MCF 10A (cell line): Measurements from ENCODE around the gene PRKAR2B. TPM values are rescaled to one million over a fixed set of nuclear protein-coding genes. Genes with fewer than 3 reads are reported as not detected.
A peak's percentile ranks its signal among the peaks of the same experiment; 100 is the strongest.

Experiments
- BruUV-seq: library from RNA; stranded (reverse); fragments of 400-500 nt; replicated peaks from 2 replicates; lab custom pipeline; 2021; lab: Mats Ljungman, UMichigan
- CTCF ChIA-PET: fragments of 300-600 bp; sonication (Branson Sonifier 250); formaldehyde crosslinking; extraction: SDS; loops from one replicate; lab custom pipeline; 2021; ENCODE audit warnings: antibody characterized with exemption, inconsistent platforms; lab: Yijun Ruan, JAX
- POLR2A ChIA-PET: fragments of 300-600, 350-650 bp; sonication (Branson Sonifier 250); formaldehyde crosslinking; extraction: SDS; loops from one replicate; lab custom pipeline; 2020; ENCODE audit warnings: antibody characterized with exemption, inconsistent platforms; lab: Yijun Ruan, JAX
- DNase-seq: peaks from one replicate; pipeline ENCODE4 v3.0.0-alpha.2; 2018; ENCODE audit not compliant: unreplicated experiment
- H3K27ac Mint-ChIP-seq: one replicate; pipeline ENCODE4 v1.8.0; 2022; ENCODE audit warnings: mild to moderate bottlenecking, low read depth, mixed read lengths; ENCODE audit not compliant: unreplicated experiment
- H3K27me3 Mint-ChIP-seq: one replicate; pipeline ENCODE4 v1.8.0; 2022; ENCODE audit warnings: mixed read lengths; ENCODE audit not compliant: insufficient read depth, unreplicated experiment
- H3K36me3 Mint-ChIP-seq: one replicate; pipeline ENCODE4 v1.8.0; 2022; ENCODE audit warnings: mild to moderate bottlenecking, moderate library complexity, mixed read lengths; ENCODE audit not compliant: insufficient read depth, unreplicated experiment
- H3K4me1 Mint-ChIP-seq: one replicate; pipeline ENCODE4 v1.8.0; 2022; ENCODE audit warnings: mixed read lengths; ENCODE audit not compliant: insufficient read depth, unreplicated experiment
- H3K4me3 Mint-ChIP-seq: one replicate; pipeline ENCODE4 v1.8.0; 2022; ENCODE audit warnings: mild to moderate bottlenecking, moderate library complexity, mixed read lengths; ENCODE audit not compliant: unreplicated experiment
- H3K9me3 Mint-ChIP-seq: one replicate; pipeline ENCODE4 v1.8.0; 2022; ENCODE audit warnings: mixed read lengths; ENCODE audit not compliant: unreplicated experiment
- intact Hi-C: fragments of 100-400 bp; cut with micrococcal nuclease; formaldehyde crosslinking; loops from 2 replicates; pipeline ENCODE4 v1.14.1; 2022
- total RNA-seq: library from RNA; stranded (reverse); gene quantifications from 2 replicates; pipeline ENCODE4 v1.2.3, GENCODE V29; 2022
- TF ChIP-seq, protein P1 (sequence below): fragments of 200-600 bp; IDR thresholded peaks from one replicate; pipeline ENCODE4 v1.8.0; 2022; ENCODE audit warnings: antibody characterized with exemption, mild to moderate bottlenecking; ENCODE audit not compliant: unreplicated experiment

PRKAR2B gene
- total RNA-seq, 1 experiment from 2014 or later = not detected

DNA sequence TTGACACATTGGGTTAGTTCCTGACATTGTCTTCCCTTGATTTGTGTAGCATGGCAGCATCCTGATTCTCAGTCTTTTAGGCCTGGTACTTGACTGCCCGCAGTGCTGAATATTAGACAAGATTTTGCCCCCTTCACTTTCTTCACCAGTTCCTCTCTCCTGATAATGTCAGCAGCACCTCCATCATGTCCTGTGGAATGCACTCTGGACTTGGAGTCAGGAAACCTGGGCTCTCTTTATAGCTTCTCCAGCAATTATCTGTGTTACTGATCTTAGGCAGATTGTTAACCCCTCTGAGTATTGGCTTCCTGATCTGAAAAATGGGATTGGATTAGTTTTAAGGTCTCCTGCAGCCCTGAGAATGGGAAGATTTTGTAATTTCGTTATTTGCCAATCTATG, 143.3 kb downstream of the PRKAR2B start:
- TF ChIP-seq, protein P1, sequence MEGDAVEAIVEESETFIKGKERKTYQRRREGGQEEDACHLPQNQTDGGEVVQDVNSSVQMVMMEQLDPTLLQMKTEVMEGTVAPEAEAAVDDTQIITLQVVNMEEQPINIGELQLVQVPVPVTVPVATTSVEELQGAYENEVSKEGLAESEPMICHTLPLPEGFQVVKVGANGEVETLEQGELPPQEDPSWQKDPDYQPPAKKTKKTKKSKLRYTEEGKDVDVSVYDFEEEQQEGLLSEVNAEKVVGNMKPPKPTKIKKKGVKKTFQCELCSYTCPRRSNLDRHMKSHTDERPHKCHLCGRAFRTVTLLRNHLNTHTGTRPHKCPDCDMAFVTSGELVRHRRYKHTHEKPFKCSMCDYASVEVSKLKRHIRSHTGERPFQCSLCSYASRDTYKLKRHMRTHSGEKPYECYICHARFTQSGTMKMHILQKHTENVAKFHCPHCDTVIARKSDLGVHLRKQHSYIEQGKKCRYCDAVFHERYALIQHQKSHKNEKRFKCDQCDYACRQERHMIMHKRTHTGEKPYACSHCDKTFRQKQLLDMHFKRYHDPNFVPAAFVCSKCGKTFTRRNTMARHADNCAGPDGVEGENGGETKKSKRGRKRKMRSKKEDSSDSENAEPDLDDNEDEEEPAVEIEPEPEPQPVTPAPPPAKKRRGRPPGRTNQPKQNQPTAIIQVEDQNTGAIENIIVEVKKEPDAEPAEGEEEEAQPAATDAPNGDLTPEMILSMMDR = no peak
- H3K4me3 Mint-ChIP-seq = no peak overlapping the region
- CTCF ChIA-PET = no interaction called here
- POLR2A ChIA-PET = interaction anchor here (3.2 to 5.5 kb wide), 2 partner anchors 11 to 19 kb away, joined by 8 to 34 read pairs; partner anchors contain the start of gene HBP1
- H3K36me3 Mint-ChIP-seq = peaks cover 92% of the 10 kb centered on the region
- H3K4me1 Mint-ChIP-seq = peaks cover 13% of the 10 kb centered on the region
- no peak overlapping the region for H3K27ac Mint-ChIP-seq
- intact Hi-C loops = no loop called here
- H3K9me3 Mint-ChIP-seq = no peaks in the 10 kb centered on the region
- BruUV-seq = no TSS peak
- no peaks in the 10 kb centered on the region for H3K27me3 Mint-ChIP-seq
- no peak for DNase-seq

DNA sequence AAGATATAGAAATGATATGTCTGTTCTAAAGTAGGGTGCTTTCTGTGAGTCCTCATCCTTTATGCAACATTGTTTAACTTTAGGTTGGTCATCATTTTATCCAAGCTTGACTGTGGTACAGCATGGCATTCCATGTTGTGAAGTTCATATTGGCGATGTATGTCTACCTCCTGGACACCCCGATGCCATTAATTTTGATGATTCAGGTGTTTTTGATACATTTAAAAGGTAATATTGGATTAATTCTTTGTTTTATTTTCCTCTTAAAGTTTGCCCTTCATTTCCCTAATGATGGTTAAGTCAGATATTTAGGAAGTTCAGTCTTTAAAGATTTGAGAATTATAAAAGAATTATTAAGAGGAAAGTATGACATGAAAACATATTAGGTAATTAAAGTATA, 145.6 kb downstream of the PRKAR2B start:
- no peak for DNase-seq
- TF ChIP-seq, protein P1 = no peak
- peaks cover 91% of the 10 kb centered on the region for H3K36me3 Mint-ChIP-seq
- no peaks in the 10 kb centered on the region for H3K27me3 Mint-ChIP-seq
- H3K4me3 Mint-ChIP-seq = no peak overlapping the region
- ChIA-PET CTCF (interaction anchor here (0.7 to 2.0 kb wide), 3 partner anchors 9 to 40 kb away, joined by 3 to 14 read pairs (median 4); no protein-coding TSS in a partner anchor), POLR2A (interaction anchor here (0.5 to 5.5 kb wide), 5 partner anchors 9 to 553 kb away, joined by 3 to 34 read pairs (median 3); partner anchors contain the start of gene HBP1)
- H3K27ac Mint-ChIP-seq = no peak overlapping the region
- H3K4me1 Mint-ChIP-seq = peaks cover 12% of the 10 kb centered on the region
- intact Hi-C loops = no loop called here
- H3K9me3 Mint-ChIP-seq = no peaks in the 10 kb centered on the region
- no TSS peak for BruUV-seq

DNA sequence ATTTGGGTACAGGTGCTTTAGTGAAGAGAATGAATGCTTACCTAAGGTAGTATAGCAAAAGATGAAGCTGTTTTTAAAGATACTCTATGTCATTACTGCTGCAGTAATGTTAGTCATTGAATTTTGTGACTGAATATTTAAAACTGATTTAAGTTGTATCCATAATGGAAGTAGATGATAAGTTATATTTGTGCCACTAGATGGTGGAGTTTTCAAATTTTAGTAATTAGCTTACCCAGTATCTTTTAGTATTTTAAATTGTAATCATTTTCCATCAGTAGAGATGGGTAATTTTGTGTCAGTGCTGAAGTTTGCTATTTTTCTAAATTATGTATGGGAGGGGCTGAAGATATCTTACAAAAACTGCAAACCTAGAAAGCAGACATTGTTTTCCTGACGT, 149.5 kb downstream of the PRKAR2B start:
- peak overlapping the region; percentile 31 for H3K27ac Mint-ChIP-seq
- CTCF ChIA-PET = interaction anchor here (0.8 to 2.8 kb wide), 5 partner anchors 11 to 400 kb away, joined by 3 to 7 read pairs (median 4); no protein-coding TSS in a partner anchor

DNA sequence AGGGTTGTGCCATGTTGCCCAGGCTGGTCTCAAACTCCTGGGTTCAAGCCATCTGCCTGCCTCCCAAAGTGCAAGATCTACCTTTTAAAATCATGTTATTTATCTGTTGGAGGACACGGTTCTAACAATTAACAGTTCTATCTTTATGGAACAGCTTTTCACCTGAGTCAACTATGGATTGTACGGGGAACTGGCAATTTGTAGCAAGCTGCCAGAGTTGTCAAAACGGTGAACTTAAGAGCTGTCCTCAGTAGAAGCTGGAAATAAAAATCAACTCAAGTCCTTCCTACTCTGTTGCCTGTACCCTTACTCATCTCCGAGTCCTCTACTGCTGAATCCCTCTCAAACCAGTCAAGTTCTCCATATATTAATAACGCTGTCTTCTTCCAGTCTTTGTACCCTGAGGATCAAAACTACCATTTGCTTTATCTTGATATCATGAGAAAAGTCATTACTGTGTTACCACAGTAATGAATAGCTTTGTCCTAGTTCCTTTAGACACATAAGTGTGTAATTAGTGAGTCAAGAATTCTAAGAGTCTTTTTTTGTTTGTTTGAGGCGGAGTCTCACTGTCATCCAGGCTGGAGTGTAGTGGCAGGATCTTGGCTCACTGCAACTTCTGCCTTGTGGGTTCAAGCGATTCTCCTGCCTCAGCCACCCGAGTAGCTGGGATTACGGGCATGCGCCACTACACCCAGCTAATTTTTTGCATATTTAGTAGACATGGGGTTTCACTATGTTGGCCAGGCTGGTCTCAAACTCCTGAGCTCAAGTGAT, 152.5 kb downstream of the PRKAR2B start:
- Mint-ChIP-seq H3K36me3 (peaks cover 96% of the 10 kb centered on the region), H3K4me3 (no peak overlapping the region), H3K9me3 (no peaks in the 10 kb centered on the region), H3K4me1 (peaks cover 4% of the 10 kb centered on the region), H3K27me3 (no peaks in the 10 kb centered on the region), H3K27ac (no peak overlapping the region)
- intact Hi-C loops = no loop called here
- TF ChIP-seq, protein P1 = no peak
- BruUV-seq = no TSS peak
- DNase-seq = no peak
- POLR2A ChIA-PET = interaction anchor here (0.6 to 1.1 kb wide), 3 partner anchors 28 to 693 kb away, joined by 3 to 4 read pairs (median 4); no protein-coding TSS in a partner anchor
- CTCF ChIA-PET = interaction anchor here (0.7 to 1.7 kb wide), 2 partner anchors 16 to 249 kb away, joined by 3 to 4 read pairs; no protein-coding TSS in a partner anchor

More for the DNA sequence above, 149.5 kb downstream of the PRKAR2B start:
- peaks cover 92% of the 10 kb centered on the region for H3K36me3 Mint-ChIP-seq
- intact Hi-C loops = no loop called here
- H3K27me3 Mint-ChIP-seq = no peaks in the 10 kb centered on the region
- H3K4me3 Mint-ChIP-seq = no peak overlapping the region
- POLR2A ChIA-PET = interaction anchor here (2.2 to 2.9 kb wide), 3 partner anchors 14 to 26 kb away, joined by 8 to 9 read pairs (median 9); partner anchors contain the start of gene HBP1
- BruUV-seq = no TSS peak
- H3K9me3 Mint-ChIP-seq = no peaks in the 10 kb centered on the region
- TF ChIP-seq, protein P1 = no peak
- H3K4me1 Mint-ChIP-seq = peaks cover 4% of the 10 kb centered on the region
- DNase-seq = no peak
